GM23338 (cell line): Measurements from ENCODE around the gene ZSCAN4. TPM values are rescaled to one million over a fixed set of nuclear protein-coding genes. Genes with fewer than 3 reads are reported as not detected.

Source experiments
- ATAC-seq: fragments of 200-7000 bp; cut with Tn5 transposase; 3 replicates; pipeline ENCODE4 v1.9.1; 2020
- DNase-seq: peaks from one replicate; pipeline ENCODE4 v3.0.0-alpha.2; 2015; ENCODE audit warnings: low spot score
- H2AFZ ChIP-seq: fragments of 200-600 bp; sonication (generic); 2 replicates; pipeline ENCODE4 v1.8.0; 2016; ENCODE audit warnings: antibody characterized with exemption, mild to moderate bottlenecking, moderate library complexity
- H3F3A ChIP-seq: fragments of 200-600 bp; sonication (generic); replicated peaks from 2 replicates; pipeline ENCODE4 v1.8.0; 2017; ENCODE audit warnings: antibody characterized with exemption, mixed run types, low read depth
- H3K27ac ChIP-seq: fragments of 200-600 bp; sonication (generic); 2 replicates; pipeline ENCODE4 v1.6.1; 2016; ENCODE audit warnings: low read depth
- H3K27me3 ChIP-seq: fragments of 200-600 bp; sonication (generic); 2 replicates; pipeline ENCODE4 v1.8.0; 2016; ENCODE audit warnings: mild to moderate bottlenecking, mixed run types, moderate library complexity; ENCODE audit not compliant: insufficient read depth
- H3K36me3 ChIP-seq: fragments of 200-600 bp; sonication (generic); 2 replicates; pipeline ENCODE4 v1.8.0; 2016; ENCODE audit warnings: mild to moderate bottlenecking; ENCODE audit not compliant: insufficient read depth
- H3K4me1 ChIP-seq: fragments of 200-600 bp; sonication (generic); 2 replicates; pipeline ENCODE4 v1.8.0; 2016; ENCODE audit warnings: mild to moderate bottlenecking, moderate library complexity; ENCODE audit not compliant: insufficient read depth
- H3K4me2 ChIP-seq: fragments of 200-600 bp; sonication (generic); 2 replicates; pipeline ENCODE4 v1.7.1; 2017; ENCODE audit warnings: mixed run types
- H3K4me3 ChIP-seq: fragments of 200-600 bp; sonication (generic); 2 replicates; pipeline ENCODE4 v1.6.1; 2016; ENCODE audit warnings: mixed run types
- H3K79me2 ChIP-seq: fragments of 200-600 bp; sonication (generic); replicated peaks from 2 replicates; pipeline ENCODE4 v1.8.0; 2017; ENCODE audit warnings: mild to moderate bottlenecking; ENCODE audit not compliant: insufficient read depth
- H3K9me2 ChIP-seq: fragments of 200-600 bp; sonication (generic); 2 replicates; pipeline ENCODE4 v1.8.0; 2017; ENCODE audit not compliant: insufficient read depth
- H4K20me1 ChIP-seq: fragments of 200-600 bp; sonication (generic); replicated peaks from 2 replicates; pipeline ENCODE4 v1.8.0; 2017; ENCODE audit warnings: mild to moderate bottlenecking; ENCODE audit not compliant: insufficient read depth
- H3K27ac Mint-ChIP-seq: 2 replicates; pipeline ENCODE4 v1.8.0; 2020; ENCODE audit warnings: inconsistent platforms, mild to moderate bottlenecking, moderate library complexity, mixed read lengths
- H3K27me3 Mint-ChIP-seq: 3 replicates; pipeline ENCODE4 v1.8.0; 2022; ENCODE audit warnings: low read depth, mild to moderate bottlenecking, moderate library complexity, mixed read lengths, inconsistent platforms; ENCODE audit not compliant: insufficient read depth, poor library complexity
- H3K36me3 Mint-ChIP-seq: 3 replicates; pipeline ENCODE4 v1.8.0; 2021; ENCODE audit warnings: low read depth, mild to moderate bottlenecking, inconsistent platforms, moderate library complexity, mixed read lengths
- H3K4me1 Mint-ChIP-seq: 3 replicates; pipeline ENCODE4 v1.8.0; 2020; ENCODE audit warnings: mild to moderate bottlenecking, inconsistent platforms, mixed read lengths
- H3K4me3 Mint-ChIP-seq: 3 replicates; pipeline ENCODE4 v1.8.0; 2021; ENCODE audit warnings: moderate library complexity, mild to moderate bottlenecking, inconsistent platforms, mixed read lengths
- H3K9me3 Mint-ChIP-seq: 3 replicates; pipeline ENCODE4 v1.8.0; 2020; ENCODE audit warnings: moderate library complexity, mild to moderate bottlenecking, inconsistent platforms, mixed read lengths
- CREB1 ChIP-seq: fragments of 250-450 bp; sonication (Bioruptor Pico); IDR thresholded peaks from 2 replicates; pipeline ENCODE4 v1.5.0; 2020; ENCODE audit warnings: low read depth, mild to moderate bottlenecking, moderate library complexity
- EZH2 ChIP-seq: fragments of 200-600 bp; sonication (generic); IDR thresholded peaks from one replicate; pipeline ENCODE4 v1.8.0; 2017; ENCODE audit warnings: antibody characterized with exemption, mild to moderate bottlenecking, low read depth; ENCODE audit not compliant: unreplicated experiment
- EZH2phosphoT487 ChIP-seq: fragments of 200-600 bp; sonication (generic); IDR thresholded peaks from one replicate; pipeline ENCODE4 v1.8.1; 2018; ENCODE audit warnings: antibody characterized with exemption; ENCODE audit not compliant: unreplicated experiment
- POLR2AphosphoS5 ChIP-seq: IDR thresholded peaks from 2 replicates; pipeline ENCODE4 v1.6.1; 2016; ENCODE audit warnings: antibody characterized with exemption, low read depth
- STAT1 ChIP-seq: IDR thresholded peaks from one replicate; pipeline ENCODE4 v1.6.1; 2016; ENCODE audit warnings: antibody characterized with exemption; ENCODE audit not compliant: unreplicated experiment
- ZNF331 ChIP-seq: fragments of 250-450 bp; sonication (Bioruptor Pico); IDR thresholded peaks from 2 replicates; pipeline ENCODE4 v1.5.0; 2020; ENCODE audit warnings: low read depth, mild to moderate bottlenecking, moderate library complexity
- polyA plus RNA-seq: library from polyadenylated mRNA; unstranded; fragments of >200 nt; fragmentation: Nextera tagmentation; extraction: Ambion mirVana; gene quantifications from 2 replicates; pipeline ENCODE4 v1.2.1, GENCODE V29; 2016
- total RNA-seq: library from RNA; depleted of rRNA; stranded (reverse); fragments of >200 nt; shearing (Covaris generic); gene quantifications from 2 replicates; pipeline ENCODE4 v1.2.3, GENCODE V29; 2014
- TF ChIP-seq, protein P1 (sequence below): IDR thresholded peaks from 2 replicates; pipeline ENCODE4 v1.6.1; 2016; ENCODE audit warnings: antibody characterized with exemption
- TF ChIP-seq, protein P2 (sequence below): IDR thresholded peaks from one replicate; pipeline ENCODE4 v1.6.1; 2018; ENCODE audit warnings: antibody characterized with exemption; ENCODE audit not compliant: unreplicated experiment
- TF ChIP-seq, protein P3 (sequence below): fragments of 250-450 bp; sonication (Bioruptor Pico); IDR thresholded peaks from 2 replicates; pipeline ENCODE4 v1.5.0; 2020; ENCODE audit warnings: mild to moderate bottlenecking, moderate library complexity
- TF ChIP-seq, protein P4 (sequence below), 2 experiments: fragments of 200-600 bp in 1 of 2; sonication (generic) in 1 of 2; conservative IDR thresholded peaks; 2 replicates each; pipeline versions ENCODE4 v1.5.1 to v1.6.1; 2016 to 2017; ENCODE audit warnings: antibody characterized with exemption in 2 of 2, low read depth in 2 of 2, mild to moderate bottlenecking in 2 of 2, moderate library complexity in 1 of 2

Gene ZSCAN4
- total and polyA plus RNA-seq, 2 experiments from 2014 or later = not detected

DNA sequence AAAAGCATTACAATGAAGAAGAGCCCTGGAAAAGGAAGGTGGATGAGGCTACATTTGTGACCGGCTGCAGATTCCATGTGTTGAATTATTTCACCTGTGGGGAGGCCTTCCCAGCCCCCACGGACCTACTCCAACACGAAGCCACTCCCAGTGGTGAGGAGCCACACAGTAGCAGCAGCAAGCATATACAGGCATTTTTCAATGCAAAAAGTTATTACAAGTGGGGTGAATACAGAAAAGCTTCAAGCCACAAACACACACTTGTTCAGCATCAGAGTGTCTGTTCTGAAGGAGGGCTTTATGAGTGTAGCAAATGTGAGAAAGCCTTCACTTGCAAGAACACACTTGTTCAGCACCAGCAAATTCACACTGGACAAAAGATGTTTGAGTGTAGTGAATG lies 18.0 kb downstream of the ZSCAN4 start (continued):
- TF ChIP-seq CREB1 (CRISPR knock-in tag) = no peak
- TF ChIP-seq, protein P1, sequence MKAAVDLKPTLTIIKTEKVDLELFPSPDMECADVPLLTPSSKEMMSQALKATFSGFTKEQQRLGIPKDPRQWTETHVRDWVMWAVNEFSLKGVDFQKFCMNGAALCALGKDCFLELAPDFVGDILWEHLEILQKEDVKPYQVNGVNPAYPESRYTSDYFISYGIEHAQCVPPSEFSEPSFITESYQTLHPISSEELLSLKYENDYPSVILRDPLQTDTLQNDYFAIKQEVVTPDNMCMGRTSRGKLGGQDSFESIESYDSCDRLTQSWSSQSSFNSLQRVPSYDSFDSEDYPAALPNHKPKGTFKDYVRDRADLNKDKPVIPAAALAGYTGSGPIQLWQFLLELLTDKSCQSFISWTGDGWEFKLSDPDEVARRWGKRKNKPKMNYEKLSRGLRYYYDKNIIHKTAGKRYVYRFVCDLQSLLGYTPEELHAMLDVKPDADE = no peak
- no peak for TF ChIP-seq POLR2AphosphoS5
- TF ChIP-seq STAT1 = no peak
- TF ChIP-seq, protein P2, sequence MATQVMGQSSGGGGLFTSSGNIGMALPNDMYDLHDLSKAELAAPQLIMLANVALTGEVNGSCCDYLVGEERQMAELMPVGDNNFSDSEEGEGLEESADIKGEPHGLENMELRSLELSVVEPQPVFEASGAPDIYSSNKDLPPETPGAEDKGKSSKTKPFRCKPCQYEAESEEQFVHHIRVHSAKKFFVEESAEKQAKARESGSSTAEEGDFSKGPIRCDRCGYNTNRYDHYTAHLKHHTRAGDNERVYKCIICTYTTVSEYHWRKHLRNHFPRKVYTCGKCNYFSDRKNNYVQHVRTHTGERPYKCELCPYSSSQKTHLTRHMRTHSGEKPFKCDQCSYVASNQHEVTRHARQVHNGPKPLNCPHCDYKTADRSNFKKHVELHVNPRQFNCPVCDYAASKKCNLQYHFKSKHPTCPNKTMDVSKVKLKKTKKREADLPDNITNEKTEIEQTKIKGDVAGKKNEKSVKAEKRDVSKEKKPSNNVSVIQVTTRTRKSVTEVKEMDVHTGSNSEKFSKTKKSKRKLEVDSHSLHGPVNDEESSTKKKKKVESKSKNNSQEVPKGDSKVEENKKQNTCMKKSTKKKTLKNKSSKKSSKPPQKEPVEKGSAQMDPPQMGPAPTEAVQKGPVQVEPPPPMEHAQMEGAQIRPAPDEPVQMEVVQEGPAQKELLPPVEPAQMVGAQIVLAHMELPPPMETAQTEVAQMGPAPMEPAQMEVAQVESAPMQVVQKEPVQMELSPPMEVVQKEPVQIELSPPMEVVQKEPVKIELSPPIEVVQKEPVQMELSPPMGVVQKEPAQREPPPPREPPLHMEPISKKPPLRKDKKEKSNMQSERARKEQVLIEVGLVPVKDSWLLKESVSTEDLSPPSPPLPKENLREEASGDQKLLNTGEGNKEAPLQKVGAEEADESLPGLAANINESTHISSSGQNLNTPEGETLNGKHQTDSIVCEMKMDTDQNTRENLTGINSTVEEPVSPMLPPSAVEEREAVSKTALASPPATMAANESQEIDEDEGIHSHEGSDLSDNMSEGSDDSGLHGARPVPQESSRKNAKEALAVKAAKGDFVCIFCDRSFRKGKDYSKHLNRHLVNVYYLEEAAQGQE = no peak
- no peak for TF ChIP-seq EZH2phosphoT487
- no peak for TF ChIP-seq EZH2
- no peak for TF ChIP-seq ZNF331 (CRISPR knock-in tag)

DNA sequence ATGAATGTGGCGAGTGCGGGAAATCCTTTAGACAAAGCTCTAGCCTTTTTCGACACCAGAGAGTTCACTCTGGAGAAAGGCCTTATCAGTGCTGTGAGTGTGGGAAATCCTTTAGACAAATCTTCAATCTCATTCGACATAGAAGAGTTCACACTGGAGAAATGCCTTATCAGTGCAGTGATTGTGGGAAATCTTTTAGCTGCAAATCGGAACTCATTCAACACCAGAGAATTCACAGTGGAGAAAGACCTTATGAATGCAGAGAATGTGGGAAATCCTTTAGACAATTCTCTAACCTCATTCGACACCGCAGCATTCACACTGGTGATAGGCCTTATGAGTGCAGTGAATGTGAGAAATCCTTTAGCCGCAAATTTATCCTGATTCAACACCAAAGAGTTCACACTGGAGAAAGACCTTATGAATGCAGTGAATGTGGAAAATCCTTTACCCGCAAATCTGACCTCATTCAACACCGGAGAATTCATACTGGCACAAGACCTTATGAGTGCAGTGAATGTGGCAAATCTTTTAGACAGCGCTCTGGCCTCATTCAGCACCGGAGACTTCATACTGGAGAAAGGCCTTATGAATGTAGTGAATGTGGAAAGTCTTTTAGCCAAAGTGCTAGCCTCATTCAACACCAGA lies 18.8 kb downstream of the ZSCAN4 start:
- H3K9me2 ChIP-seq = peaks cover 17% of the 10 kb centered on the region
- ATAC-seq = no peak
- H3K79me2 ChIP-seq = peaks cover 95% of the 10 kb centered on the region
- no peak overlapping the region for H3K27ac ChIP-seq
- 0 out of 2 replicates have a peak, but pooled peaks cover 13% of the 10 kb centered on the region for H3F3A ChIP-seq
- H4K20me1 ChIP-seq = peaks cover 52% of the 10 kb centered on the region
- peaks cover 74% of the 10 kb centered on the region for H3K9me3 Mint-ChIP-seq
- peaks cover 11% of the 10 kb centered on the region for H3K4me1 ChIP-seq
- no peak overlapping the region for H2AFZ ChIP-seq
- H3K27me3 Mint-ChIP-seq = peaks cover 13% of the 10 kb centered on the region
- H3K27ac Mint-ChIP-seq = no peak overlapping the region
- peaks cover 17% of the 10 kb centered on the region for H3K4me1 Mint-ChIP-seq
- peaks cover 88% of the 10 kb centered on the region for H3K36me3 Mint-ChIP-seq
- H3K4me3 Mint-ChIP-seq = no peak overlapping the region
- H3K4me2 ChIP-seq = no peak overlapping the region
- H3K36me3 ChIP-seq = peaks cover 63% of the 10 kb centered on the region
- H3K4me3 ChIP-seq = peak overlapping the region; percentile 21; the same call in 1 of the 2 replicates
- H3K27me3 ChIP-seq = no peaks in the 10 kb centered on the region
- DNase-seq = no peak
- TF ChIP-seq, protein P3, sequence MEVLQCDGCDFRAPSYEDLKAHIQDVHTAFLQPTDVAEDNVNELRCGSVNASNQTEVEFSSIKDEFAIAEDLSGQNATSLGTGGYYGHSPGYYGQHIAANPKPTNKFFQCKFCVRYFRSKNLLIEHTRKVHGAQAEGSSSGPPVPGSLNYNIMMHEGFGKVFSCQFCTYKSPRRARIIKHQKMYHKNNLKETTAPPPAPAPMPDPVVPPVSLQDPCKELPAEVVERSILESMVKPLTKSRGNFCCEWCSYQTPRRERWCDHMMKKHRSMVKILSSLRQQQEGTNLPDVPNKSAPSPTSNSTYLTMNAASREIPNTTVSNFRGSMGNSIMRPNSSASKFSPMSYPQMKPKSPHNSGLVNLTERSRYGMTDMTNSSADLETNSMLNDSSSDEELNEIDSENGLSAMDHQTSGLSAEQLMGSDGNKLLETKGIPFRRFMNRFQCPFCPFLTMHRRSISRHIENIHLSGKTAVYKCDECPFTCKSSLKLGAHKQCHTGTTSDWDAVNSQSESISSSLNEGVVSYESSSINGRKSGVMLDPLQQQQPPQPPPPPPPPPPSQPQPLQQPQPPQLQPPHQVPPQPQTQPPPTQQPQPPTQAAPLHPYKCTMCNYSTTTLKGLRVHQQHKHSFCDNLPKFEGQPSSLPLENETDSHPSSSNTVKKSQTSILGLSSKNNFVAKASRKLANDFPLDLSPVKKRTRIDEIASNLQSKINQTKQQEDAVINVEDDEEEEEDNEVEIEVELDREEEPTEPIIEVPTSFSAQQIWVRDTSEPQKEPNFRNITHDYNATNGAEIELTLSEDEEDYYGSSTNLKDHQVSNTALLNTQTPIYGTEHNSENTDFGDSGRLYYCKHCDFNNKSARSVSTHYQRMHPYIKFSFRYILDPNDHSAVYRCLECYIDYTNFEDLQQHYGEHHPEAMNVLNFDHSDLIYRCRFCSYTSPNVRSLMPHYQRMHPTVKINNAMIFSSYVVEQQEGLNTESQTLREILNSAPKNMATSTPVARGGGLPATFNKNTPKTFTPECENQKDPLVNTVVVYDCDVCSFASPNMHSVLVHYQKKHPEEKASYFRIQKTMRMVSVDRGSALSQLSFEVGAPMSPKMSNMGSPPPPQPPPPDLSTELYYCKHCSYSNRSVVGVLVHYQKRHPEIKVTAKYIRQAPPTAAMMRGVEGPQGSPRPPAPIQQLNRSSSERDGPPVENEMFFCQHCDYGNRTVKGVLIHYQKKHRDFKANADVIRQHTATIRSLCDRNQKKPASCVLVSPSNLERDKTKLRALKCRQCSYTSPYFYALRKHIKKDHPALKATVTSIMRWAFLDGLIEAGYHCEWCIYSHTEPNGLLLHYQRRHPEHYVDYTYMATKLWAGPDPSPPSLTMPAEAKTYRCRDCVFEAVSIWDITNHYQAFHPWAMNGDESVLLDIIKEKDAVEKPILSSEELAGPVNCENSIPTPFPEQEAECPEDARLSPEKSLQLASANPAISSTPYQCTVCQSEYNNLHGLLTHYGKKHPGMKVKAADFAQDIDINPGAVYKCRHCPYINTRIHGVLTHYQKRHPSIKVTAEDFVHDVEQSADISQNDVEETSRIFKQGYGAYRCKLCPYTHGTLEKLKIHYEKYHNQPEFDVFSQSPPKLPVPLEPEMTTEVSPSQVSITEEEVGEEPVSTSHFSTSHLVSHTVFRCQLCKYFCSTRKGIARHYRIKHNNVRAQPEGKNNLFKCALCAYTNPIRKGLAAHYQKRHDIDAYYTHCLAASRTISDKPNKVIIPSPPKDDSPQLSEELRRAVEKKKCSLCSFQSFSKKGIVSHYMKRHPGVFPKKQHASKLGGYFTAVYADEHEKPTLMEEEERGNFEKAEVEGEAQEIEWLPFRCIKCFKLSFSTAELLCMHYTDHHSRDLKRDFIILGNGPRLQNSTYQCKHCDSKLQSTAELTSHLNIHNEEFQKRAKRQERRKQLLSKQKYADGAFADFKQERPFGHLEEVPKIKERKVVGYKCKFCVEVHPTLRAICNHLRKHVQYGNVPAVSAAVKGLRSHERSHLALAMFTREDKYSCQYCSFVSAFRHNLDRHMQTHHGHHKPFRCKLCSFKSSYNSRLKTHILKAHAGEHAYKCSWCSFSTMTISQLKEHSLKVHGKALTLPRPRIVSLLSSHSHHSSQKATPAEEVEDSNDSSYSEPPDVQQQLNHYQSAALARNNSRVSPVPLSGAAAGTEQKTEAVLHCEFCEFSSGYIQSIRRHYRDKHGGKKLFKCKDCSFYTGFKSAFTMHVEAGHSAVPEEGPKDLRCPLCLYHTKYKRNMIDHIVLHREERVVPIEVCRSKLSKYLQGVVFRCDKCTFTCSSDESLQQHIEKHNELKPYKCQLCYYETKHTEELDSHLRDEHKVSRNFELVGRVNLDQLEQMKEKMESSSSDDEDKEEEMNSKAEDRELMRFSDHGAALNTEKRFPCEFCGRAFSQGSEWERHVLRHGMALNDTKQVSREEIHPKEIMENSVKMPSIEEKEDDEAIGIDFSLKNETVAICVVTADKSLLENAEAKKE (CRISPR knock-in tag) = no peak
- TF ChIP-seq STAT1 (no peak), ZNF331 (CRISPR knock-in tag) (no peak)
- TF ChIP-seq, protein P1 = no peak
- TF ChIP-seq, protein P4, sequence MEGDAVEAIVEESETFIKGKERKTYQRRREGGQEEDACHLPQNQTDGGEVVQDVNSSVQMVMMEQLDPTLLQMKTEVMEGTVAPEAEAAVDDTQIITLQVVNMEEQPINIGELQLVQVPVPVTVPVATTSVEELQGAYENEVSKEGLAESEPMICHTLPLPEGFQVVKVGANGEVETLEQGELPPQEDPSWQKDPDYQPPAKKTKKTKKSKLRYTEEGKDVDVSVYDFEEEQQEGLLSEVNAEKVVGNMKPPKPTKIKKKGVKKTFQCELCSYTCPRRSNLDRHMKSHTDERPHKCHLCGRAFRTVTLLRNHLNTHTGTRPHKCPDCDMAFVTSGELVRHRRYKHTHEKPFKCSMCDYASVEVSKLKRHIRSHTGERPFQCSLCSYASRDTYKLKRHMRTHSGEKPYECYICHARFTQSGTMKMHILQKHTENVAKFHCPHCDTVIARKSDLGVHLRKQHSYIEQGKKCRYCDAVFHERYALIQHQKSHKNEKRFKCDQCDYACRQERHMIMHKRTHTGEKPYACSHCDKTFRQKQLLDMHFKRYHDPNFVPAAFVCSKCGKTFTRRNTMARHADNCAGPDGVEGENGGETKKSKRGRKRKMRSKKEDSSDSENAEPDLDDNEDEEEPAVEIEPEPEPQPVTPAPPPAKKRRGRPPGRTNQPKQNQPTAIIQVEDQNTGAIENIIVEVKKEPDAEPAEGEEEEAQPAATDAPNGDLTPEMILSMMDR (conservative IDR thresholded peaks at IDR 0.05; ENCODE audit: low read depth in 2 of 2) = no peak
